ENCODE measurements around the gene QRSL1.
"Not testable (repeated sequence)": the region's sequence is repeated elsewhere in the genome, so short reads cannot be mapped to it uniquely, and the experiment has no call there.

Gene QRSL1, protein sequence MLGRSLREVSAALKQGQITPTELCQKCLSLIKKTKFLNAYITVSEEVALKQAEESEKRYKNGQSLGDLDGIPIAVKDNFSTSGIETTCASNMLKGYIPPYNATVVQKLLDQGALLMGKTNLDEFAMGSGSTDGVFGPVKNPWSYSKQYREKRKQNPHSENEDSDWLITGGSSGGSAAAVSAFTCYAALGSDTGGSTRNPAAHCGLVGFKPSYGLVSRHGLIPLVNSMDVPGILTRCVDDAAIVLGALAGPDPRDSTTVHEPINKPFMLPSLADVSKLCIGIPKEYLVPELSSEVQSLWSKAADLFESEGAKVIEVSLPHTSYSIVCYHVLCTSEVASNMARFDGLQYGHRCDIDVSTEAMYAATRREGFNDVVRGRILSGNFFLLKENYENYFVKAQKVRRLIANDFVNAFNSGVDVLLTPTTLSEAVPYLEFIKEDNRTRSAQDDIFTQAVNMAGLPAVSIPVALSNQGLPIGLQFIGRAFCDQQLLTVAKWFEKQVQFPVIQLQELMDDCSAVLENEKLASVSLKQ

DNA sequence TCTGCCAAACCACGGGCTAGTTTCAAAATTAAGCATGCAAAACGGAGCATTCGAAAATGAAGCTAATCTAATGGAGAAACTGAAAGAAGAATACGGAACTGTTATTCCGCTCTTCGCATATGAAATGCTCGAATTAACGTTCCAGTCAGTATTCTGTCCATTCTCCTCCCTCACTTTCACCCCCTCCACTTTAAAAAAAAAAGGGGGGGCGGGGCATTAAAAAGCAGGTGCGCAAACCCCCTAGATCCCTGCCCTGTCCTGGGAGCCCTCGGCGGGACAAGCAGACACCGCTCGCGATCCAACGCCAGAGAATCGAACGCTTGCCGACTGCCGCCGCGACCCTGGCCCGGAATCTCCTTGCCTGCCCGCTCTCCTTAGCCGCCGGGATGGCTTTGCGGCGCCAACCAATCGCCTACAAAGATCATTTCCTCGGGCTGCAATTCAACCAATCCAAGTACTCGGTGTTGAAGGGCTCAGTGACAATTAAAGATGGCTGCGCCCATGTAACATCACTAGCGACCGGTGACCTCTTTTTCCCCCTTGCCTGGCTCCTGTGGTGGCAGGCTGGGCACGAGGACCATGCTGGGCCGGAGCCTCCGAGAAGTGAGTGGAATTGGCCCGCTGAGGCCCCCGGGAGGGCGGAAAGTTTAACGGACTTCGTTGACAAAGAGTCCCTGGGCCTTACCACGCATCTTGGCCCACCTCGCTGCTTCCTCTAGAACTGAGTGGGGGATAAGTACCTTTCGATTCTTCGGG lies at the start of gene QRSL1, which contains the start of gene RTN4IP1:
Gene QRSL1, plus strand, starts transcription at position 476 of the 756 bp plus-strand sequence. Its CDS starts 104 bp downstream, at position 580.
Gene RTN4IP1, minus strand, starts transcription at position 396 of the 756 bp plus-strand sequence. CDS start 477 bp downstream, outside the sequence.
- H3K4me3 ChIP-seq, result peak within 1 kb of the TSS; percentile 99
- TF ChIP-seq CTCF (IDR thresholded peaks at IDR 0.05), result no peak
- H3K27ac ChIP-seq, result peak within 1 kb of the TSS; percentile 53 to 80
- DNase-seq (ENCODE audit: low spot score), result peak; percentile 87

- Histone ChIP-seq H3K27ac (no peak overlapping the region), H3K4me3 (no peak overlapping the region)
- no peak for DNase-seq (ENCODE audit: low spot score)
- TF ChIP-seq CTCF (IDR thresholded peaks at IDR 0.05), result no peak
Observed at GRCh38 chr6:106581468-106581867, 47.9 kb upstream of the QRSL1 start.

- no peak overlapping the region for H3K4me3 ChIP-seq
- no peak for TF ChIP-seq CTCF (IDR thresholded peaks at IDR 0.05)
- no peak overlapping the region for H3K27ac ChIP-seq
- no peak for DNase-seq (ENCODE audit: low spot score)
Observed at GRCh38 chr6:106586815-106587415, 42.5 kb upstream of the QRSL1 start.

GRCh38 chr6:106588937-106589336 lies 40.4 kb upstream of the QRSL1 start:
- not testable (repeated sequence) for H3K27ac ChIP-seq

DNA sequence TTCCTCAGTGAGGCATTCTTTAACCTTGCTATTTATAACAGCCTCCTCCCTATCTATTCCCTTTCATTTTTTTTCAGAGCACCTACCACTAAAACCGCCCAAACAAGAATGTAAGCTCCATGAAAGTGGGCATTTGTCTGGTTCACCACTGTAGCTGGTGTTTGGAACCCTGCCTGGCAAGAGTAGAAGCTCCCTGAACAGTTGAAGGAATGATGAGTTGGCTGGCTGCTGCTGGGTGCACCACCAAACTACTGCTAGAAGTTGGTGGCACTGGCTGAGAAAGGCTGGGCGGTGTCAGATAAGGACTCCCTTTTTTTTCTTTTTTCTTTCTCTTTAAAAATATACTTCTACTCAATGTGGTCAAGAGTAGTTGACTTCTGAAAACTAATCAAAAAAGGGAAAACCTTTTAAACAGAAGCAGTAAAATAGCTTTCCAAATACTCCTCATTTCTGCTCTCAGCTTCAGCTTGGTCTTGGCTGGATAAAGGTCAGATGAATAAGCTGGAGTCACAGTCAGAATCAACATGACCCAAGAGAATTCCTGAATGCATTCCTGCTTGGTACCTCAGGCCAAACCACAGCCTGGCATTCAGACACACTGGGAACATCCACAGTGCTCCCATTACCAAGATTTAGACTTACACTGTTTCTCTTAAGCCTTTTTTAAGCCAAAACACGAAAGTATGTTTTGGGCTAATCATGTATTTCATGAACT lies 38.1 kb upstream of the QRSL1 start:
- no peak for DNase-seq (ENCODE audit: low spot score)
- Histone ChIP-seq H3K27ac (peak overlapping the region in 1 of 2 donors; percentile 52), H3K4me3 (no peak overlapping the region)
- TF ChIP-seq CTCF (IDR thresholded peaks at IDR 0.05), result no peak

More at GRCh38 chr6:106588937-106589336, 40.4 kb upstream of the QRSL1 start:
- DNase-seq (ENCODE audit: low spot score); H3K4me3 ChIP-seq: not testable (repeated sequence)

- DNase-seq (ENCODE audit: low spot score), result no peak
- H3K4me3 ChIP-seq, result no peak overlapping the region
- no peak for TF ChIP-seq CTCF (IDR thresholded peaks at IDR 0.05)
- no peak overlapping the region for H3K27ac ChIP-seq
Observed at GRCh38 chr6:106599440-106599839, 29.9 kb upstream of the QRSL1 start.
